Measurements from ENCODE around the gene RASSF10.

The RASSF10 gene

GRCh38 chr11:13008625-13009475 is at the start of gene RASSF10:
TSS of gene RASSF10 (plus strand) at chr11:13009316. CDS start at chr11:13009577, 261 bp downstream.
- TF ChIP-seq USF1 (IDR thresholded peaks at IDR 0.05) (peak; percentile 65; the same call in 1 of the 2 replicates), EP300 (IDR thresholded peaks at IDR 0.05; ENCODE audit: borderline replicate concordance) (no peak)

- no peak for TF ChIP-seq ZBTB7A (IDR thresholded peaks at IDR 0.05; ENCODE audit: low read depth)
- TF ChIP-seq RAD21 (IDR thresholded peaks at IDR 0.05; ENCODE audit: low read depth), result peak; percentile 19; the same call in 1 of the 2 replicates
- no peak for TF ChIP-seq CEBPB (IDR thresholded peaks at IDR 0.05)
Observed at GRCh38 chr11:12961615-12962014, 47.5 kb upstream of the RASSF10 start.

- TF ChIP-seq REST (IDR thresholded peaks at IDR 0.05; ENCODE audit: low read depth) (no peak), ZBTB7A (IDR thresholded peaks at IDR 0.05; ENCODE audit: low read depth) (no peak), YY1 (IDR thresholded peaks at IDR 0.05; ENCODE audit: low read depth) (no peak), TEAD4 (IDR thresholded peaks at IDR 0.05) (no peak), MAX (IDR thresholded peaks at IDR 0.05) (no peak), USF1 (IDR thresholded peaks at IDR 0.05) (no peak), EP300 (IDR thresholded peaks at IDR 0.05; ENCODE audit: borderline replicate concordance) (no peak), CREB1 (IDR thresholded peaks at IDR 0.05; ENCODE audit: low read depth) (no peak), TAF1 (IDR thresholded peaks at IDR 0.05; ENCODE audit: low read depth) (no peak), FOXM1 (IDR thresholded peaks at IDR 0.05; ENCODE audit: borderline replicate concordance, low read depth) (no peak), EGR1 (IDR thresholded peaks at IDR 0.05) (no peak), CEBPB (IDR thresholded peaks at IDR 0.05) (no peak), TCF12 (IDR thresholded peaks at IDR 0.05; ENCODE audit: low read depth) (no peak), NFIC (IDR thresholded peaks at IDR 0.05) (no peak), RAD21 (IDR thresholded peaks at IDR 0.05; ENCODE audit: low read depth) (no peak)
Observed at GRCh38 chr11:12962306-12962705, 46.8 kb upstream of the RASSF10 start.

GRCh38 chr11:12963051-12963450 is 46.1 kb upstream of the RASSF10 start:
- no peak for TF ChIP-seq RAD21 (IDR thresholded peaks at IDR 0.05; ENCODE audit: low read depth)
- TF ChIP-seq TCF12 (IDR thresholded peaks at IDR 0.05; ENCODE audit: low read depth), result no peak
- TF ChIP-seq TAF1 (IDR thresholded peaks at IDR 0.05; ENCODE audit: low read depth), result no peak
- TF ChIP-seq EP300 (IDR thresholded peaks at IDR 0.05; ENCODE audit: borderline replicate concordance), result no peak
- no peak for TF ChIP-seq USF1 (IDR thresholded peaks at IDR 0.05)
- no peak for TF ChIP-seq TEAD4 (IDR thresholded peaks at IDR 0.05)

- TF ChIP-seq CREB1 (IDR thresholded peaks at IDR 0.05; ENCODE audit: low read depth) (no peak), USF1 (IDR thresholded peaks at IDR 0.05) (no peak), RAD21 (IDR thresholded peaks at IDR 0.05; ENCODE audit: low read depth) (peak; percentile 95), TEAD4 (IDR thresholded peaks at IDR 0.05) (peak; percentile 6; the same call in 1 of the 2 replicates), TCF12 (IDR thresholded peaks at IDR 0.05; ENCODE audit: low read depth) (no peak), TAF1 (IDR thresholded peaks at IDR 0.05; ENCODE audit: low read depth) (no peak)
Observed at GRCh38 chr11:12963792-12964536, 45.2 kb upstream of the RASSF10 start.

GRCh38 chr11:12964650-12965049 is 44.5 kb upstream of the RASSF10 start:
- TF ChIP-seq EGR1 (IDR thresholded peaks at IDR 0.05), result no peak
- TF ChIP-seq TEAD4 (IDR thresholded peaks at IDR 0.05), result no peak
- no peak for TF ChIP-seq USF1 (IDR thresholded peaks at IDR 0.05)
- no peak for TF ChIP-seq ZBTB7A (IDR thresholded peaks at IDR 0.05; ENCODE audit: low read depth)

- TF ChIP-seq RAD21 (IDR thresholded peaks at IDR 0.05; ENCODE audit: low read depth) (no peak), USF1 (IDR thresholded peaks at IDR 0.05) (no peak), CEBPB (IDR thresholded peaks at IDR 0.05) (no peak), EP300 (IDR thresholded peaks at IDR 0.05; ENCODE audit: borderline replicate concordance) (no peak), FOXM1 (IDR thresholded peaks at IDR 0.05; ENCODE audit: borderline replicate concordance, low read depth) (no peak), CREB1 (IDR thresholded peaks at IDR 0.05; ENCODE audit: low read depth) (no peak), NFIC (IDR thresholded peaks at IDR 0.05) (no peak)
Observed at GRCh38 chr11:12966002-12966401, 43.1 kb upstream of the RASSF10 start.
